A673 (cell line): ENCODE data around the gene CNN1.

Experiments used
- CTCF ChIP-seq: fragments of 300-800, 200-600 bp; sonication (generic); conservative IDR thresholded peaks from 2 replicates; pipeline ENCODE4 v1.5.1; 2017; ENCODE audit warnings: low read depth, mild to moderate bottlenecking, antibody characterized with exemption, low read length, moderate library complexity, mixed read lengths
- EZH2 ChIP-seq: fragments of 200-600 bp; sonication (generic); IDR thresholded peaks from 2 replicates; pipeline ENCODE4 v1.6.1; 2017; ENCODE audit warnings: borderline replicate concordance, low read depth, mild to moderate bottlenecking, mixed read lengths, antibody characterized with exemption, low read length; ENCODE audit not compliant: poor library complexity, severe bottlenecking

GRCh38 chr19:11504502-11505031 is 34.1 kb upstream of the CNN1 start:
- TF ChIP-seq CTCF, result no peak
- no peak for TF ChIP-seq EZH2
